Nephron (organoid): ENCODE data around the gene RBP3.

ENCODE experiments used
- H3K27ac Mint-ChIP-seq, 3 experiments: 2 replicates each; pipeline ENCODE4 v1.8.0; 2020; ENCODE audit warnings: mixed read lengths in 3 of 3, mild to moderate bottlenecking in 2 of 3, moderate library complexity in 1 of 3
- H3K27me3 Mint-ChIP-seq: 2 replicates; pipeline ENCODE4 v1.8.0; 2021; ENCODE audit warnings: low read depth, mild to moderate bottlenecking, moderate library complexity, mixed read lengths
- H3K36me3 Mint-ChIP-seq: 2 replicates; pipeline ENCODE4 v1.8.0; 2020; ENCODE audit warnings: low read depth, mixed read lengths
- H3K4me1 Mint-ChIP-seq: 2 replicates; pipeline ENCODE4 v1.8.0; 2020; ENCODE audit warnings: mixed read lengths
- H3K4me3 Mint-ChIP-seq, 3 experiments: 2 replicates each; pipeline ENCODE4 v1.8.0; 2020; ENCODE audit warnings: mild to moderate bottlenecking in 3 of 3, mixed read lengths in 3 of 3, moderate library complexity in 2 of 3
- H3K9me3 Mint-ChIP-seq: 2 replicates; pipeline ENCODE4 v1.8.0; 2020; ENCODE audit warnings: mixed read lengths
- CTCF ChIP-seq, 3 experiments: fragments of 200-600 bp; sonication (generic); IDR thresholded peaks; one replicate each; pipeline ENCODE4 v1.5.0; 2021; ENCODE audit warnings: antibody characterized with exemption in 3 of 3; ENCODE audit not compliant: unreplicated experiment in 3 of 3

Gene RBP3

GRCh38 chr10:47348138-47348651 lies at the start of gene RBP3:
TSS of gene RBP3 (plus strand) at chr10:47348363. CDS start at chr10:47348485, 122 bp downstream.
- no peaks in the 10 kb centered on the region for H3K36me3 Mint-ChIP-seq
- H3K9me3 Mint-ChIP-seq: no peaks in the 10 kb centered on the region
- H3K27ac Mint-ChIP-seq: peak within 1 kb of the TSS in 1 of 3 experiments; percentile 41
- no peak within 1 kb of the TSS for H3K4me3 Mint-ChIP-seq
- H3K4me1 Mint-ChIP-seq: peaks cover 5% of the 10 kb centered on the region
- peaks cover 5% of the 10 kb centered on the region for H3K27me3 Mint-ChIP-seq
- no peak for TF ChIP-seq CTCF (IDR thresholded peaks at IDR 0.05; ENCODE audit: unreplicated experiment in 3 of 3)

GRCh38 chr10:47298715-47299114 lies 49.4 kb upstream of the RBP3 start:
- H3K9me3 Mint-ChIP-seq: no peaks in the 10 kb centered on the region

GRCh38 chr10:47299611-47300428 lies 48.3 kb upstream of the RBP3 start, which contains the start of gene GDF10:
TSS of gene GDF10 (plus strand) at chr10:47300197. CDS start at chr10:47300652, 455 bp downstream.
- TF ChIP-seq CTCF (IDR thresholded peaks at IDR 0.05; ENCODE audit: unreplicated experiment in 3 of 3): no peak
- peaks cover 40% of the 10 kb centered on the region for H3K4me1 Mint-ChIP-seq
- peak within 1 kb of the TSS; percentile 85 to 89 (median 85) for H3K4me3 Mint-ChIP-seq
- no peaks in the 10 kb centered on the region for H3K9me3 Mint-ChIP-seq
- H3K36me3 Mint-ChIP-seq: no peaks in the 10 kb centered on the region
- H3K27me3 Mint-ChIP-seq: peaks cover 93% of the 10 kb centered on the region
- H3K27ac Mint-ChIP-seq: peak within 1 kb of the TSS in 2 of 3 experiments; percentile 19 to 45

More at GRCh38 chr10:47298715-47299114, 49.4 kb upstream of the RBP3 start:
- TF ChIP-seq CTCF (IDR thresholded peaks at IDR 0.05; ENCODE audit: unreplicated experiment in 3 of 3): no peak
- H3K27me3 Mint-ChIP-seq: peaks cover 94% of the 10 kb centered on the region
- no peaks in the 10 kb centered on the region for H3K36me3 Mint-ChIP-seq
- peak overlapping the region in 1 of 3 experiments; percentile 51 for H3K27ac Mint-ChIP-seq
- peaks cover 40% of the 10 kb centered on the region for H3K4me1 Mint-ChIP-seq
- H3K4me3 Mint-ChIP-seq: peak overlapping the region in 2 of 3 experiments; percentile 40 to 61

- H3K9me3 Mint-ChIP-seq: no peaks in the 10 kb centered on the region
- H3K36me3 Mint-ChIP-seq: no peaks in the 10 kb centered on the region
- TF ChIP-seq CTCF (IDR thresholded peaks at IDR 0.05; ENCODE audit: unreplicated experiment in 3 of 3): peak; percentile 19 to 30 (median 28)
- peaks cover 33% of the 10 kb centered on the region for H3K4me1 Mint-ChIP-seq
- H3K27ac Mint-ChIP-seq: no peak overlapping the region
- peak overlapping the region; percentile 79 to 89 (median 85) for H3K4me3 Mint-ChIP-seq
- peaks cover 93% of the 10 kb centered on the region for H3K27me3 Mint-ChIP-seq
Measured at GRCh38 chr10:47300429-47300931, 47.7 kb upstream of the RBP3 start.

- no peaks in the 10 kb centered on the region for H3K9me3 Mint-ChIP-seq
- no peaks in the 10 kb centered on the region for H3K36me3 Mint-ChIP-seq
- peaks cover 20% of the 10 kb centered on the region for H3K4me1 Mint-ChIP-seq
- TF ChIP-seq CTCF (IDR thresholded peaks at IDR 0.05; ENCODE audit: unreplicated experiment in 3 of 3): no peak
- peaks cover 93% of the 10 kb centered on the region for H3K27me3 Mint-ChIP-seq
- H3K4me3 Mint-ChIP-seq: peak overlapping the region; percentile 65 to 85 (median 66)
- no peak overlapping the region for H3K27ac Mint-ChIP-seq
Measured at GRCh38 chr10:47301833-47302232, 46.3 kb upstream of the RBP3 start.
